Putamen (tissue), 1 donor: Measurements from ENCODE around the gene ZDHHC20.

ENCODE experiments used
- DNase-seq: peaks from one replicate; pipeline ENCODE4 v3.0.0-alpha.2; 2016; ENCODE audit warnings: low spot score

ZDHHC20 gene

DNA sequence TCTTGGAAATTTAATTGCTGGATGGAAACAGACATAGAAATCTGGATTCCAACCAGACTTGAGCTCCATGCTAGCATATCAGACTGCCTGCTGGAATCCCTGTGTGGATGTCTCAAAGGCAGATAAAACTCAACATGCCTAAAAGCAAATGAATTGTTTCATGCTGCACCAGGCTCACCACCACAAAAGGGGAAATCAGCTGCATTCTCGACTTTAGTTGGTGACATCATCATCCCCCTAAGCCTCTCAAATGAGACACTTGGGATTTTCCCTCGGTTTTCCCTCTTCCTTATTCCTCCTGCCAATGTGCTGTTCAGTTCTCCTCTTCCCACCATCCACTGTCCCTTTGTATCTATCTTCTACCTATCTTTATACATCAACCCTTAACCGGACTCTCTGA is 134.3 kb downstream of the ZDHHC20 start:
- no peak for DNase-seq

GRCh38 chr13:21322988-21323387 is 136.1 kb downstream of the ZDHHC20 start:
- no peak for DNase-seq
